ENCODE data around the gene ADCK1. TPM values are rescaled to one million over a fixed set of nuclear protein-coding genes. Genes with fewer than 3 reads are reported as not detected.
"Not testable (repeated sequence)": the region's sequence is repeated elsewhere in the genome, so short reads cannot be mapped to it uniquely, and the experiment has no call there.

Gene ADCK1
- total and polyA plus RNA-seq, 4 donors: 6.1 to 19.7 (median 10.8) TPM

GRCh38 chr14:77805706-77806105, 5.8 kb downstream of the ADCK1 start:
- H3K36me3 ChIP-seq (ENCODE audit: control insufficient read depth, insufficient read depth, low read length): no peaks in the 10 kb centered on the region
- no peak overlapping the region for H3K27ac ChIP-seq (ENCODE audit: low read depth, low read length)
- no peak overlapping the region for H3K4me3 ChIP-seq (ENCODE audit: low read depth, low read length)
- H3K27me3 ChIP-seq (ENCODE audit: control insufficient read depth, insufficient read depth, low read length): no peaks in the 10 kb centered on the region
- H3K9me3 ChIP-seq (ENCODE audit: control insufficient read depth, insufficient read depth, low read length): no peaks in the 10 kb centered on the region
- WGBS (ENCODE audit: insufficient coverage): 100% methylated on average over 1 of the region's 6 CpGs
- DNase-seq (ENCODE audit: low read depth in 4 of 6, low spot score in 6 of 6): no peak
- H3K4me1 ChIP-seq (ENCODE audit: control insufficient read depth, insufficient read depth, low read length): peaks cover 2% of the 10 kb centered on the region

GRCh38 chr14:77808250-77808649, 8.3 kb downstream of the ADCK1 start:
- Histone ChIP-seq H3K4me3 (ENCODE audit: low read depth, low read length) (no peak overlapping the region), H3K4me1 (ENCODE audit: control insufficient read depth, insufficient read depth, low read length) (no peaks in the 10 kb centered on the region), H3K27me3 (ENCODE audit: control insufficient read depth, insufficient read depth, low read length) (no peaks in the 10 kb centered on the region), H3K36me3 (ENCODE audit: control insufficient read depth, insufficient read depth, low read length) (no peaks in the 10 kb centered on the region), H3K27ac (ENCODE audit: low read depth, low read length) (no peak overlapping the region), H3K9me3 (ENCODE audit: control insufficient read depth, insufficient read depth, low read length) (no peaks in the 10 kb centered on the region)
- no peak for DNase-seq (ENCODE audit: low read depth in 4 of 6, low spot score in 6 of 6)
- WGBS (ENCODE audit: insufficient coverage): 100% methylated on average over 2 of the region's 3 CpGs

- WGBS (ENCODE audit: insufficient coverage): 92% methylated on average over 1 of the region's 1 CpG
- Histone ChIP-seq H3K36me3 (ENCODE audit: control insufficient read depth, insufficient read depth, low read length) (no peaks in the 10 kb centered on the region), H3K4me1 (ENCODE audit: control insufficient read depth, insufficient read depth, low read length) (no peaks in the 10 kb centered on the region), H3K4me3 (ENCODE audit: low read depth, low read length) (no peak overlapping the region), H3K27ac (ENCODE audit: low read depth, low read length) (no peak overlapping the region), H3K9me3 (ENCODE audit: control insufficient read depth, insufficient read depth, low read length) (no peaks in the 10 kb centered on the region), H3K27me3 (ENCODE audit: control insufficient read depth, insufficient read depth, low read length) (no peaks in the 10 kb centered on the region)
- no peak for DNase-seq (ENCODE audit: low read depth in 4 of 6, low spot score in 6 of 6)
Observed at GRCh38 chr14:77809011-77809410, 9.1 kb downstream of the ADCK1 start.

GRCh38 chr14:77812028-77812427, 12.1 kb downstream of the ADCK1 start:
- no peak for DNase-seq (ENCODE audit: low read depth in 4 of 6, low spot score in 6 of 6)
- Histone ChIP-seq H3K36me3 (ENCODE audit: control insufficient read depth, insufficient read depth, low read length) (no peaks in the 10 kb centered on the region), H3K4me1 (ENCODE audit: control insufficient read depth, insufficient read depth, low read length) (no peaks in the 10 kb centered on the region), H3K27ac (ENCODE audit: low read depth, low read length) (no peak overlapping the region), H3K27me3 (ENCODE audit: control insufficient read depth, insufficient read depth, low read length) (no peaks in the 10 kb centered on the region), H3K9me3 (ENCODE audit: control insufficient read depth, insufficient read depth, low read length) (no peaks in the 10 kb centered on the region), H3K4me3 (ENCODE audit: low read depth, low read length) (no peak overlapping the region)
- no CpG with 5 or more reads among the region's 2 CpGs for WGBS (ENCODE audit: insufficient coverage)

GRCh38 chr14:77812682-77813081, 12.8 kb downstream of the ADCK1 start:
- not testable (repeated sequence) for H3K9me3 ChIP-seq (ENCODE audit: control insufficient read depth, insufficient read depth, low read length); DNase-seq (ENCODE audit: low read depth in 4 of 6, low spot score in 6 of 6); H3K27me3 ChIP-seq (ENCODE audit: control insufficient read depth, insufficient read depth, low read length); H3K27ac ChIP-seq (ENCODE audit: low read depth, low read length); H3K36me3 ChIP-seq (ENCODE audit: control insufficient read depth, insufficient read depth, low read length); H3K4me1 ChIP-seq (ENCODE audit: control insufficient read depth, insufficient read depth, low read length); H3K4me3 ChIP-seq (ENCODE audit: low read depth, low read length)
- 95% methylated on average over 5 of the region's 6 CpGs for WGBS (ENCODE audit: insufficient coverage)

GRCh38 chr14:77822307-77822706, 22.4 kb downstream of the ADCK1 start:
- Histone ChIP-seq H3K27ac (ENCODE audit: low read depth, low read length) (no peak overlapping the region), H3K36me3 (ENCODE audit: control insufficient read depth, insufficient read depth, low read length) (peaks cover 17% of the 10 kb centered on the region), H3K27me3 (ENCODE audit: control insufficient read depth, insufficient read depth, low read length) (no peaks in the 10 kb centered on the region), H3K4me3 (ENCODE audit: low read depth, low read length) (no peak overlapping the region), H3K9me3 (ENCODE audit: control insufficient read depth, insufficient read depth, low read length) (no peaks in the 10 kb centered on the region), H3K4me1 (ENCODE audit: control insufficient read depth, insufficient read depth, low read length) (no peaks in the 10 kb centered on the region)
- DNase-seq (ENCODE audit: low read depth in 4 of 6, low spot score in 6 of 6): no peak
- WGBS (ENCODE audit: insufficient coverage): 98% methylated on average over 4 of the region's 5 CpGs

GRCh38 chr14:77822741-77823140, 22.8 kb downstream of the ADCK1 start:
- no peaks in the 10 kb centered on the region for H3K27me3 ChIP-seq (ENCODE audit: control insufficient read depth, insufficient read depth, low read length)

GRCh38 chr14:77823378-77823777, 23.5 kb downstream of the ADCK1 start:
- Histone ChIP-seq H3K4me1 (ENCODE audit: control insufficient read depth, insufficient read depth, low read length) (no peaks in the 10 kb centered on the region), H3K27me3 (ENCODE audit: control insufficient read depth, insufficient read depth, low read length) (no peaks in the 10 kb centered on the region), H3K4me3 (ENCODE audit: low read depth, low read length) (no peak overlapping the region), H3K27ac (ENCODE audit: low read depth, low read length) (no peak overlapping the region), H3K36me3 (ENCODE audit: control insufficient read depth, insufficient read depth, low read length) (peaks cover 17% of the 10 kb centered on the region), H3K9me3 (ENCODE audit: control insufficient read depth, insufficient read depth, low read length) (no peaks in the 10 kb centered on the region)
- no peak for DNase-seq (ENCODE audit: low read depth in 4 of 6, low spot score in 6 of 6)
- no CpG with 5 or more reads among the region's 3 CpGs for WGBS (ENCODE audit: insufficient coverage)

More at GRCh38 chr14:77822741-77823140, 22.8 kb downstream of the ADCK1 start:
- Histone ChIP-seq H3K9me3 (ENCODE audit: control insufficient read depth, insufficient read depth, low read length) (no peaks in the 10 kb centered on the region), H3K36me3 (ENCODE audit: control insufficient read depth, insufficient read depth, low read length) (peaks cover 17% of the 10 kb centered on the region), H3K4me1 (ENCODE audit: control insufficient read depth, insufficient read depth, low read length) (no peaks in the 10 kb centered on the region), H3K27ac (ENCODE audit: low read depth, low read length) (no peak overlapping the region), H3K4me3 (ENCODE audit: low read depth, low read length) (no peak overlapping the region)
- no peak for DNase-seq (ENCODE audit: low read depth in 4 of 6, low spot score in 6 of 6)
- 100% methylated on average over 3 of the region's 3 CpGs for WGBS (ENCODE audit: insufficient coverage)

- Histone ChIP-seq H3K36me3 (ENCODE audit: control insufficient read depth, insufficient read depth, low read length) (peaks cover 24% of the 10 kb centered on the region), H3K9me3 (ENCODE audit: control insufficient read depth, insufficient read depth, low read length) (no peaks in the 10 kb centered on the region), H3K4me3 (ENCODE audit: low read depth, low read length) (no peak overlapping the region), H3K4me1 (ENCODE audit: control insufficient read depth, insufficient read depth, low read length) (no peaks in the 10 kb centered on the region), H3K27ac (ENCODE audit: low read depth, low read length) (no peak overlapping the region), H3K27me3 (ENCODE audit: control insufficient read depth, insufficient read depth, low read length) (no peaks in the 10 kb centered on the region)
- 93% methylated on average over 13 of the region's 16 CpGs for WGBS (ENCODE audit: insufficient coverage)
- DNase-seq (ENCODE audit: low read depth in 4 of 6, low spot score in 6 of 6): peak in 1 of 6 donors; percentile 62
Observed at GRCh38 chr14:77825895-77826519, 26.1 kb downstream of the ADCK1 start.

- H3K9me3 ChIP-seq (ENCODE audit: control insufficient read depth, insufficient read depth, low read length): no peaks in the 10 kb centered on the region
- peaks cover 8% of the 10 kb centered on the region for H3K36me3 ChIP-seq (ENCODE audit: control insufficient read depth, insufficient read depth, low read length)
- WGBS (ENCODE audit: insufficient coverage): no CpG with 5 or more reads among the region's 2 CpGs
- no peaks in the 10 kb centered on the region for H3K4me1 ChIP-seq (ENCODE audit: control insufficient read depth, insufficient read depth, low read length)
- H3K27ac ChIP-seq (ENCODE audit: low read depth, low read length): no peak overlapping the region
- no peaks in the 10 kb centered on the region for H3K27me3 ChIP-seq (ENCODE audit: control insufficient read depth, insufficient read depth, low read length)
- no peak for DNase-seq (ENCODE audit: low read depth in 4 of 6, low spot score in 6 of 6)
- no peak overlapping the region for H3K4me3 ChIP-seq (ENCODE audit: low read depth, low read length)
Observed at GRCh38 chr14:77830692-77831091, 30.8 kb downstream of the ADCK1 start.

Measured in spinal cord (tissue), 10 donors.